Measurements from ENCODE around the gene CDC42BPB. TPM values are rescaled to one million over a fixed set of nuclear protein-coding genes. Genes with fewer than 3 reads are reported as not detected.

CDC42BPB gene
- total RNA-seq, result 105 TPM

DNA sequence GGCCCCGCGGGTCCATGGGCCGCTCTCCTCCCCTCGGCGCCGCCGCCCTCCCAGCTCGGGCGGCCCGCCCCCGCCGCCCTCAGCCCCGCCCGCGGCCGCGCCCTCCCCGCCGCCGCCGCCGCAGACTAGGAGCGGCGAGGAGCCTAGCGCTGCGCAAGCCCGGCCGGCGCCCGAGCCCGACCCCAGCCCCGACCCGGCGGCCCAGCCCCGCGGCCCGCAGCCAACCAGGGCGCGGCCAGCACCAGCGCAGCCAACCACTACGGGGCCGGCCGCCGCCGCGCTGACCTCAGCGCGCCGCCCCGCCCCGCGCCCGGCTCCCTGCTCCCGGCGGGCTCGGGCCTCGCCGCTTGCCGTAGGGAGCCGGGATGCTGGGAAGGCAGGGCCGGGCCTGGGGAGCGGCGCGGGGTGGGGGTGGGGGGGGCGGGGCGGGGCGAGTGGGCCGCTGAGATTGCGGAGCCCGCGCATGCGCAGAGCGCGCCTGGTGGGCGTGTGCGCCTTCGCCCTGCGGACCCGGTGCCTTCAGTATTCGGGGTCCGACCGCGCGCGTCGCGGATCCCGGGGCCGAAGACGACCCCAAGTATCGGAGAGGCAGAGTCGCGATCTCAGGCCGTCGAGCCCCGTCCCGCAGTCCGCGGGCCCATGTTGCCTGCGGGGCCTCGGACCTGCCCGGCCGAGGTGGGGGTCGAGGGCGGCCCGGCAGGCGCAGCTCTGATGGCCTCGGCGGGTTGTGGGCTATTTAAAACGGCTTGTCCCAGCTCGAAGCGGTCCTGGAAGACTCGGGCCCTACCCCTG lies at the start of gene CDC42BPB:
CDC42BPB (minus strand) TSS at position 178 of the 792 bp plus-strand sequence. CDS start 376 bp downstream, outside the sequence.
- peak; percentile 89 for DNase-seq (ENCODE audit: low spot score)
- intact Hi-C loops (cut with DNase I), result no loop called here
- peak; percentile 95 for ATAC-seq

- DNase-seq (ENCODE audit: low spot score) (no peak), ATAC-seq (no peak)
- intact Hi-C loops (cut with DNase I), result loop anchor here (2.0 to 10.0 kb wide), 3 partner anchors 79 to 1142 kb away; no protein-coding TSS in a partner anchor
Measured at GRCh38 chr14:103105580-103106150, 48.3 kb upstream of the CDC42BPB start.

DNA sequence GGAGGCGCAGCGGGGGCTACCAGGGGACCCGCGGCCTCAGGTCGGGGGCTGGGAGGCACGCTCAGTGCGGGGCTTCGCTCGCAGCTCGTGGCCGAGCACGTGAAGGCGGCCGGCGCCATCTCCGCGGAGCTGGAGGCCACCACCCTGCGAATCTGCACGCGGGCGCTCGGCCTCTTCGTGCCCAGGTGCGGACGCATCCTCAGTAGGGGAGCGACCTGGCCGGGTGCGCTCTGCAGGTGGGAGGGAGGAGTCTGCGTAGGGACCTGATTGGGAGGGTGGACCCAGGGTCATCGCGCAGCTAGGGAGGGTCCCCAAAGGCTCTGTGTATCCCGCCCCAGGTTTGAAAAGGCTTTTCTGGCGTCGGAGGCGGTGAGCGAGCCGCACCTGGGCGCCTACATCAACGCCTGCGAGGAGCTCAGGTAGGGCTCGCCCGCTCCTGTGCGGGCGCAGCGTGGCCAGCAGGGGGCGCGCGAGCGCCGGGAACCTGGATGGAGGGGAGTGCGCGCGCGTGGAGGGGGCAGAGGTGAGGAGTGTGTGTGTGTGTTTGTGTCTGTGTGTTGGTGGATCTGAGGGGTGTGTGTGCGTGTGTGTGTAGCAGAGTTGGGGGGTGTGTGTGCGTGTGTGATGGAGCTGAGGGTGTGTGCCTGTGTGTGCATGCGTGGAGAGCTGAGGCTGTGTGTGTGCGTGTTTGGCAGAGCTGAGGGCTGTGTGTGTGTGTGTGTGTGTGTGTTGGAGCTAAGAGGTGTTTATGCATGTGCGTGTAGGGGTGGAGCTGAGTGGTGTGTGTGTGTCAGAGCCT lies 47.5 kb upstream of the CDC42BPB start:
- DNase-seq (ENCODE audit: low spot score) (peak; percentile 86), ATAC-seq (peak; percentile 82)
- intact Hi-C loops (cut with DNase I), result loop anchor here (2.0 to 10.0 kb wide), 3 partner anchors 80 to 1142 kb away; no protein-coding TSS in a partner anchor

DNA sequence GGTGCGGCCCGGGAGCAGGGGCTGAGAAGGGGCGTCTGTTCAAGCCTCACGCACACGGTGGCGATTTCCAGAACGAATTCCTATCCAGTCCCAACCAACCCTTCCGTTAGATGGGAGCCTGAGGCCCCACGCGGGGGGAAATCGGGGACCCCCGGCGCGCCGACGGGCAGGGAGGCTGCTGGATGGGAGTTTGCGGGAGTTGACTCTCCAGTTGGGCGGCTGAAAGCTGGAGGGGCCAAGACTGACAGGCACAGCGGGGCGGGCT lies 47.0 kb upstream of the CDC42BPB start:
- intact Hi-C loops (cut with DNase I), result loop anchor here (2.0 to 10.0 kb wide), 2 partner anchors 80 to 188 kb away; no protein-coding TSS in a partner anchor
- ATAC-seq (no peak), DNase-seq (ENCODE audit: low spot score) (no peak)

DNA sequence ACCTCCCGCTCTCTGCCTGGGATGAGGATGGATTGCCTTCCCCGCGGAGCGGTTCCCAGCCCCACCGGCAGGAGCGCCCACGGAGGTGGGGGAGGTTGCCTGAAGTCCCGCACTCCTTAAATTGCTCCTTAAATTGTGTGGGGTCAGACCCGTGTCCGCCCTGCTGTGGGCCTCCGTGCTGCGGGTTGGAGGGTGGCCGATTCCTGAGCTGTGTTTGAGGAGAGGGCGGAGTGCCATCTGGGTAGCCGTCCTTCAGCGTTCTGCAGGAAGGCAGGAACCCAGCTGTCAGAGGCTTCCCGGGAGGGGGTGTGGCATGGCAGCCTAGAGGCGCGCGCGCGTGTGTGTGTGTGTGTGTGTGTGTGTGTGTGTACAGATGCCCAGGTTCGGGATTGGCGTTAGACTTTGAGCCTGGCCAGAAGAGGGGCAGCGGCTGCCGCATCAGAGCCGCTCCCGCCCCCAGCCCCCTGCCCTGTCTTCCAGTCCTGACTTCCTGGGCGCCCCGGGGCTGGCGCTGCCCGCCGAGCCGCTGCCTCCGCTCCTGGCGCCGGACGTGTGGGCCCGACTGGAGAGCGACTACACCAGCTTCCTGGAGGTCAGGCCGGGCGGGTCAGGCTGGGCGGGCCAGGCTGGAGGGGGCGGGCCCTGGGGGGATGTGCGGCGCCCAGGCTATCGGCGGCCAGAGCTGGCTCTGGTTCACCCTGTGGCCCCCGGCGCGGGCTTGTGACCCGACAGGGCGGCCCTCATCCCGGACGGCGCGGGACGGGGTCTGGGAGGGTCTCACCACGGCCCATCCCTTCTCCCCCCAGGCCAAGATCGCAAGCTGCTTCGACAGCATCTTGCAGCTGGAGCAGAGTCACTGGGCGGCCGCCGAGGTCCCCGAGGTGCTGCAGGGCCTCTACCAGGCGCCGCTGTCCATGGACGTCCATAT lies 46.4 kb upstream of the CDC42BPB start:
- DNase-seq (ENCODE audit: low spot score) (no peak), ATAC-seq (peak; percentile 24)
- intact Hi-C loops (cut with DNase I), result loop anchor here (2.0 to 10.0 kb wide), 2 partner anchors 81 to 189 kb away; no protein-coding TSS in a partner anchor

GRCh38 chr14:103102689-103103260 lies 45.4 kb upstream of the CDC42BPB start:
- intact Hi-C loops (cut with DNase I), result loop anchor here (10.0 kb wide), 1 partner anchor 82 kb away; no protein-coding TSS in a partner anchor
- ATAC-seq (no peak), DNase-seq (ENCODE audit: low spot score) (no peak)

GRCh38 chr14:103101963-103102688 lies 44.8 kb upstream of the CDC42BPB start:
- intact Hi-C loops (cut with DNase I), result loop anchor here (10.0 kb wide), 1 partner anchor 83 kb away; no protein-coding TSS in a partner anchor
- ATAC-seq (no peak), DNase-seq (ENCODE audit: low spot score) (no peak)

GRCh38 chr14:103101257-103101962 lies 44.1 kb upstream of the CDC42BPB start:
- no peak for ATAC-seq
- no peak for DNase-seq (ENCODE audit: low spot score)
- intact Hi-C loops (cut with DNase I), result loop anchor here (10.0 kb wide), 1 partner anchor 83 kb away; no protein-coding TSS in a partner anchor

- ATAC-seq (no peak), DNase-seq (ENCODE audit: low spot score) (no peak)
- intact Hi-C loops (cut with DNase I), result loop anchor here (10.0 kb wide), 1 partner anchor 84 kb away; no protein-coding TSS in a partner anchor
Measured at GRCh38 chr14:103100281-103101121, 43.2 kb upstream of the CDC42BPB start.

DNA sequence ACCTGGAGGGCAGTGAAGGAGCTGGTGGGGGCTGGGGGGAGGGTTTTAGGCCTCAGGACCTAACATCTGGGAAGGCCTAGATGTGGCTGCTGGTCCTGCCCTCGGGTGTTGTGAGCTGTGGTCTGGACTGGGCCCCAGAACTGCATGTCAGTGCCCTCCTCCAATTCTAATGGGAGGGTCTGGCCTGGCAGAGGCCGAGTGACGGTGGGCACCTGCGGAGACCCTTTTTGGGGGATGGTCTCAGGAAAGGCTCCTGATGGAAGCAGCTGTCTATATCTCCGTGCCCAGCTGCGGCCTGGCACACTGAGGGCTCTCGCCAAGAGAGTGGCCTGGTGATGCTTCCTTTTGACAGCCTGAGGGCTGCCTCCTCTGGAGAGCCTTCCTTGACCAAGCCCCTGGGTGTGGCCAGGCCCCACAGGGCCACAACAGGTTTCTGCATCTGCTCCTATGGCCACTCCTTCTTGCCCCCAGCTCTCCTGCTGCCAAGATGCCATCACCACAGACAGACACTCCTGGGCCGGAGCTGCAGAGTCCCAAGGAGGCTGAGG lies 42.5 kb upstream of the CDC42BPB start:
- intact Hi-C loops (cut with DNase I), result loop anchor here (10.0 kb wide), 1 partner anchor 85 kb away; no protein-coding TSS in a partner anchor
- DNase-seq (ENCODE audit: low spot score), result no peak
- ATAC-seq, result no peak

GRCh38 chr14:103099081-103099732 lies 41.9 kb upstream of the CDC42BPB start:
- DNase-seq (ENCODE audit: low spot score) (no peak), ATAC-seq (no peak)
- intact Hi-C loops (cut with DNase I), result no loop called here

DNA sequence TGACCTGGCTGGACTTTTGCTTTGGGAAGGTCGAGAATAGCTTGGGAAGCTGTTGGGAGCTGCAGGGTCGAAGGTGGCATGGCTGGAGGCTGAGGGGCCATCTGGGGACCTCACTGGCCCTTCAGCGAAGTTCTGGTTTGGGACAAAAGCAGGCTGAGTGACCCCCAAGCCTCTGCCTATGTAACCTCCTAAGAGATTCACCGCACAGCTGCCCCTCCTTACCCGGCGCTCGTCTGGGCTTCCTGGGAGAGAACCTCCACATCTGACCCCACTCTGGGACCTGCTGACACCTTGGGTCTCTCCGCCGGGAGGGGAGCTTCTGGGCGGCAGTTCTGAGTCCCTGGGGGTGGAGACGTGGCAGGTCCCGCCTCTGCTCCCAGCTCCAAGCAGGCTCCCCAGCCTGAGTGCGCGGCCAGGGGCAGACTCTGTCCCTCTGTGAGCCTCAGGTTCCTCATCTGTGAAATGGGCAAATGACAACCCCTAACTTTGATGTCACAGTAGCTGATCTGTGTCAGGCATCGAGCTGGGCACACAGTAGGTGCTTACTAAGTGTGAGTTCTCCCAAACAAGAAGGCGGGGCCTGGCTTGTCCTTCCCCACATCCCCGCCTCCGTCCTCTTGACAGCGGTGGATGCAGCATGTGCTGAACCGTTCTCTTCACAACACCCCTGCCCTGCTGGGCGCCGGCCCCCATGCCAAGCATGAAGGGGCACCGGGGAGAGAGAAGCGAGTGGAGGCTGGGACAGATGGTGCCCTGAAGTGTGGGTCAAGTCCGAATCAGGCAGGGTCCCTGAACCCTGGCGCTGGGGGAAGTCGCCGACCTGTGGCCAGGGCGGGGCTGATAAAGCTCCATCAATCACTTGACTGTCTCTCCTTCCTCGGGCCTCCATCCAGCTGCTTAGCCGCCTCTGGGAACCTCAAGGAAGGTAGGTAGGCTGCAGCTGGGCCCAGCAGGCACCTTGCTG lies 40.9 kb upstream of the CDC42BPB start:
- ATAC-seq (no peak), DNase-seq (ENCODE audit: low spot score) (no peak)
- intact Hi-C loops (cut with DNase I), result no loop called here

GRCh38 chr14:103097244-103097993 lies 40.1 kb upstream of the CDC42BPB start:
- intact Hi-C loops (cut with DNase I), result no loop called here
- no peak for ATAC-seq
- no peak for DNase-seq (ENCODE audit: low spot score)

Measured in sciatic nerve (tissue), 2 donors.